ENCODE results near the gene FAM163A.
"Not testable (repeated sequence)": the region's sequence is repeated elsewhere in the genome, so short reads cannot be mapped to it uniquely, and the experiment has no call there.

Gene FAM163A

DNA sequence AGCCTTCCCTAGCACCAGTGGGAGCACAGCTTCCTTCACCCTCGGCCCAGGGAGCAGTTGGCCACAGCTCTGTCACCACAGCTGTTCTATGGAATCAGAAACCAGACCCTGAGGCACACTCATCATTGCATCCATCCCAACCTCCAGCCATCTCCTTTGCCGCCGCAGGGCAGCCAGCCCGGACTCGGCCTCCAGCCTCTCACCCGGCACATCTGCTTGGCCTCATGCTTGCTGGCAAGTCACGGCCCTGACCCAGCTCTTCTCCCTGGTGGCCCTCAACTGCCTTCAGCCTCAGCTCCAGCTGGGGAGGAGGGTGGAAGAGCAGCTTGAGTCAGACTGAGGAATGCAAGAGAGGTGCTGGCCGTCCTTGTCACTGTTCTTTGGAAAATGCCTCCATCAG is 74.7 kb downstream of the FAM163A start:
- no peak for DNase-seq

- DNase-seq, result no peak
Measured at GRCh38 chr1:179818260-179818659, 75.2 kb downstream of the FAM163A start.

DNA sequence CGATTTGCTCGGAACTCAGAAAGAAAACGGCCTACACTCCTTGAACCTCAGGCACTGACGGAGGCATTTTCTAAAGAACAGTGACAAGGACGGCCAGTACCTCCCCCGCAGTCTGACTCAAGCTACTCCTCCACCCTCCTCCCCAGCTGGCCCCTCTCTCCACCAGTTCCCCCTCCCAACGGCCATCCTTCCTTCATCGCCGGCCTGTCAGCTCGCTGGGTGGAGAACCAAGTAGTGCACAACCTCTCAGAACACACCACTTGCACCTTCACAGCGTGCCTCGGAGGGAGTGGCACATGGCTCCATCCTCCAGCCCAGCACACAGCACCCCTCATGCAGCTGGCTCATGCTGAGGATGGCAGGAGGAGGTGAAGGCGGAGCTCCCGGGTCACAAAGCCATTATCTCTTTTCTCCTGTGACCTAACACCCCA is 75.7 kb downstream of the FAM163A start:
- DNase-seq, result peak; percentile 17

DNA sequence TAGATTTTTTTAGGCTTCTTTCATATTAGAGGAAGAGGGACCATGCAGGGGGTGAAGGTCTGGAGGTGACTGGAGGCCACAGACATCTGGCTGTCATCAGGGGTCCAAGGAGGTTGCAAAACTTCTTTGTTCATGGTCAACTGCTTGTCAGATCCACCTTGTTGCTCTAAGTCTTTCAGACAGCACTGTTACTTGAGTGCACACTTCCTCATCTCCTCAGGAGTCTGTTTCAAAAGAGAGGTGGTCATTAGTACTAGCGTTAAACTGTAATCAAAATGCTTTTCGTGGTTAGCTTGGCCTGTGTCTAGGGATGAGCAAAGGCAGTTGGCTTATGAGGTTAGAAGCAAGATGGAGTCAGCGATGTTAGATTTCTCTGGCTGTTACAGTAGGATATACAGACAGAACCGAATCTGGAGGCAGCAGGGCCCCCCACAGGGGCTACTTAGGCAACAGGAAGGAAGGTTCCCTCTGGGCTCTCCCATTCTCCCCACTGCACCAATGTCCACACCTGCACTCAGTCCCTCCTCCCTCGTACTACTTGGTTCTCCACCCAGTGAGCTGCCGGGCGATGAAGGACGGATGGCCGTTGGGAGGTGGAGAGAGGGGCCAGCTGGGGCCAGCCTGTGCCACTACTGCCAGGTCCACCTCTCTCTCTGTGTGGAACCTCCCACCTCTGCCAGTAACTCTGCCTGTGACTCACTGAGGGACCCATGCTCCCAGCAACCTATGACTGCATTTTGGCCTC is 77.3 kb downstream of the FAM163A start:
- DNase-seq, result no peak

GRCh38 chr1:179821524-179821923 is 78.4 kb downstream of the FAM163A start:
- no peak for DNase-seq

GRCh38 chr1:179822065-179822464 is 79.0 kb downstream of the FAM163A start:
- no peak for DNase-seq

DNA sequence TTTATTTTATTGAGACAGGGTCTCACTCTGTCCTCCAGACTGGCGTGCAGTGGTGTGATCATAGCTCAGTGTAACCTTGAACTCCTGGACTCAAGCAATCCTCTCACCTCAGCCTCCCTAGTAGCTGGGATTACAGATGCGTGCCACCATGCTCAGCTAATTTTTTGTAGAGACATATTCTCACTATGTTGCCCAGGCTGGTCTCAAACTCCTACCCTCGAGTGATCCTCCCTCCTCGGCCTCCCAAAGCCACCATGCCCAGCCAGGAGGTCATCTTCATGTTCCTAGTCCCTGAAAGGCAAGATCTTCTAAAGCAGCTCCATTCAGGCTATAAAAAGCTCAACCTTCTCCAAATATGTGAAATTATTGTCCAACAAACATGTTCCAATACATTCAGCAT is 80.6 kb downstream of the FAM163A start:
- no peak for DNase-seq

DNA sequence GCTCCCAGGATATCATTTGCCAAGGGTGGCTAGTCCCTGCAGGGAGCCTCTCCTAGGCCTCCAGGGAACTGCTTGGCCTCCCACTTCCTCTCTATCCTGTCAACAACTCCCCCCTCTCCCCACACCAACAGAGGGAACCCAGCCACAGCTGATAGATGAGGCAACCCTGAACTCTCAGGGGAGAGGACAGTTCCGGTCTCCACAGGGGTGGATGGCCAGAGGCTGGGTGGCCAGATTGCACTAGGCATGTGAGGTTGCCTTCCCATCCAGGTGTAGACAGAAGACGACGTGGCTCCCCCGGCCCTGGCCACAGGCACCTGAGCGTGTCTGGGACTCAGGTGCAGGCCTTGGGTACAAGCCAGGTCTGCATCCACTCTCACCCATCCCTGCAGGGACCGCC is 81.2 kb downstream of the FAM163A start:
- DNase-seq, result no peak

DNA sequence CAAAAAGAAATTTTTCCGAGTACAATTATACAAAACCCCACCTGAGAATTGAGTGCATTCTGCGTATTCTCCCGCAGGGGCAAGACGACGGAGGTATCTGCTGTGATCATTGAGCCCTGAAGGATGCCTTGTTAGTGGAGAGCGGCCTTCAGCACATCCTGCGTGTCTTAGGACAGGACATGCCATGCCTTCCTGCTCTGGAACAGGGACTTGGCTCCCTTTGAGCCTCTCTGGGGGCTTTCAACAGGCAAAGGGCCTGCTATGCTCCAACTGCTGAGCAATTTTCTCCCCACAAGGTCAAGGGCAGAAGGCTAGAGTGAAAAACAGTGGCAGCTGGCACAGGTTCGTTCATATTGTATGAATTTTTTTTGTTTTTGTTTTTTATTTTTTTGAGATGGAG is 82.1 kb downstream of the FAM163A start:
- DNase-seq, result no peak

GRCh38 chr1:179825798-179826460 is 82.8 kb downstream of the FAM163A start:
- DNase-seq, result no peak

GRCh38 chr1:179826626-179827280 is 83.7 kb downstream of the FAM163A start:
- no peak for DNase-seq

DNA sequence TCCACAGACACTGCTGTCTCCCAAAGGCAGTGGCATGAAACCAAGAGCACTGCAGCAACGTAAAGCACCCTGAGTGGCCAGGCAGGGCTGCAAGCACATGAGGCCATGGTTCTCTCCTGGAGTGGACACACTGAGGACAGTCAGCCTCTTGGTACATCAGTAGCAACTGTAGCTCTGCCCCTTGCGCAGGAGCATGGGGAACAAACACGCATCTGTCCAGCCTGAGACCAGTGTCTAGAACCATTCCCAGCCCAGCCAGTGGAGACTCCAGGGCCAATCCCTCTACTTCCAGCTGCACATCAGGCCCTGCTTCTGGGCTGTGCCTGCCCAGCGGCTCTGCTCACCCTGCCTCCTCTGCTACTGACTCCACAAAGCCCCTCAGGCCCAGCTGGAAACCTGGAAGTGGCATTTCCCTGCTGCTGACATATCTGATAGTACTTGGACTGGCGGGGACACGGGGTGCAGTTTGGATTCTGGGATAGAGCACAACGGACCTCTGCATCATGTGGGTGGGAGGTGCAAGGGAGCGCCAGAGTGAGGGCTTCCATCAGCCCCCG is 85.5 kb downstream of the FAM163A start:
- no peak for DNase-seq

GRCh38 chr1:179831225-179831624 is 88.1 kb downstream of the FAM163A start:
- DNase-seq, result no peak

GRCh38 chr1:179831852-179832699 is 89.0 kb downstream of the FAM163A start:
- peak; percentile 55 for DNase-seq

DNA sequence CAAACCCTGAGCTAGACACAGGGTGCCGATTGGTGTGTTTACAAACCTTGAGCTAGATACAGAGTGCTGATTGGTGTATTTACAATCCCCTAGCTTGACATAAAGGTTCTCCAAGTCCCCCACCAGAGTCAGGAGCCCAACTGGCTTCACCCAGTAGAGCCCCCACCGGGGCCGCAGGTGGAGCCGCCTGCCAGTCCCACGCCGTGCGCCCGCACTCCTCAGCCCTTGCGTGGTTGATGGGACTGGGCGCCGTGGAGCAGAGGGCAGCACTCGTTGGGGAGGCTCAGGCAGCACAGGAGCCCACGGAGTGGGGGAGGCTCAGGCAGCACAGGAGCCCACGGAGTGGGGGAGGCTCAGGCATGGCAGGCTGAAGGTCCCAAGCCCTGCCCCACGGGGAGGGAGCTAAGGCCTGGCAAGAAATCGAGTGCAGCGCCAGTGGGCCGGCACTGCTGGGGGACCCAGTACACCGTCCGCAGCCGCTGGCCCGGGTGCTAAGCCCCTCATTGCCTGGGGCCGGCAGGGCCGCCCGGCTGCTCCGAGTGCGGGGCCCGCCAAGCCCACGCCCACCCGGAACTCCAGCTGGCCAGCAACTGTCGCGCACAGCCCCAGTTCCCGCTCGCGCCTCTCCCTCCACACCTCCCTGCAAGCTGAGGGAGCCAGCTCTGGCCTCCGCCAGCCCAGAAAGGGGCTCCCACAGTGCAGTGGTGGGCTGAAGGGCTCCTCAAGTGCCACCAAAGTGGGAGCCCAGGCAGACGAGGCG is 93.8 kb downstream of the FAM163A start:
- DNase-seq, result not testable (repeated sequence)

DNA sequence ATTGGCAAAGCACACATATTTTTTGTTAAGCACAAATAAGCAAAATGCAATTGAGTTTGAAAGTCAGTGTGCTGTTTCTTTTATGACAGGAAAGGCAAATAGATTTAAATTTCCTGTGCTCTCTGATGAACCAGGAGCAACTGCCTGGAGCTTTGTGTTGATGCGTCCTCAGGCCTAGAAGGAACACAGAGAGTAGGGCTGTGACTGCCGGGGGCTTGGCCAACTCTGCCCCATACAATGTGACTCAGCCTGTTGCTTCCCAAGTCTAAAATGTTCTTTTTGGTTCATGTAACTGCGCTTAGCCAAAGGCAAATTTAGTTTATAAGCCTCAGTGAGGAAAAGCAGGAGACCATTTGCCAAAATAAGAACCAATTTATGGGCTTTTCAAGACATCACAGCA is 97.0 kb downstream of the FAM163A start:
- DNase-seq, result no peak

DNA sequence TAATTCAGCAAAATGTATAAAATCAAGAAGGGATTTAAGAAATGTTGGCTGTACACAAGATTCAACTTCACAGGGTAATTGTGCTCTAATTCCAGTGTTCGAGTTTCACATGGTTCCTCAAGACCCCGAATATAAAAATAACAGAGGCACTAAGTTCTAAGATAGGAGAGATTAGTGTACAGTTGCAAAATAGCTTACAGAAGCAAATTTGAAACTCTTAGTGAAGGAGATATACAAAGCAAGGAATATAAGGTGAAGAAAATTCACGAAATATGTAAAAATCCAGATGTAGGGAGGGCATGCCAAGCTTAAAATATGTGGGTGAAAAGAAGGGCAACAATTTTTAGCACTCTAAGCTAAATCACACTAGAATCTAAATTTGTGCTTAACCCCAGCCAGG is 105.1 kb downstream of the FAM163A start:
- DNase-seq, result no peak

DNA sequence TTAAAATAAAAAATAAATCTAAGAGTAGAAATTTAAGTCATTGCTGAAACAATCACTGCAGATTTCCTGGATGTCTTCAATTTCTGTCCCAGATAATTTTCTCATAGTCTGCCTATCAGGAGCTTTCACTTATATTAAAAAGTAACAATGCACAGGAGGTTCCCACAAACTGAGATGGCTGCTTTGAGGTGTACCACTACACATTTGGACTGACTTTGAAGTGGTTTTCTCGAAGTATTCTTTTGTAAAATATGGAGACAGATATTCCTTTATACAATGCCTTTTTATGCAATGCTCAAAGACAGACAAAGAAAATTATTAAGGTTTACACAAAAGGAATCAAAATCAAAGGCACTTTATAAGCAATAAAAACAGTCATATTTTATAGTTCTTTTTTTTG is 110.0 kb downstream of the FAM163A start:
- no peak for DNase-seq

GRCh38 chr1:179855831-179856230 is 112.7 kb downstream of the FAM163A start:
- DNase-seq, result not testable (repeated sequence)

GRCh38 chr1:179856296-179856695 is 113.2 kb downstream of the FAM163A start:
- DNase-seq, result no peak

- no peak for DNase-seq
Measured at GRCh38 chr1:179857009-179857408, 113.9 kb downstream of the FAM163A start.

- DNase-seq, result no peak
Measured at GRCh38 chr1:179860652-179861051, 117.6 kb downstream of the FAM163A start.

Data from kidney glomerular epithelial cell (primary cell).